ENCODE data around the gene C2orf80.
"Not testable (repeated sequence)": the region's sequence is repeated elsewhere in the genome, so short reads cannot be mapped to it uniquely, and the experiment has no call there.

The C2orf80 gene

GRCh38 chr2:208175840-208176153 lies 14.0 kb downstream of the C2orf80 start:
- no peak for DNase-seq

- DNase-seq = peak; percentile 61 to 64
Measured at GRCh38 chr2:208175069-208175839, 14.6 kb downstream of the C2orf80 start.

- DNase-seq = no peak
Measured at GRCh38 chr2:208174144-208174543, 15.7 kb downstream of the C2orf80 start.

GRCh38 chr2:208172125-208172524 lies 17.7 kb downstream of the C2orf80 start:
- DNase-seq = peak in 1 of 2 experiments; percentile 4

GRCh38 chr2:208164951-208165755 lies 24.7 kb downstream of the C2orf80 start:
- DNase-seq = no peak

GRCh38 chr2:208163489-208163888 lies 26.3 kb downstream of the C2orf80 start, which contains the start of gene CRYGA:
CRYGA (minus strand) TSS chr2:208163589; CDS start chr2:208163556, 33 bp downstream.
- no peak for DNase-seq

- DNase-seq = no peak
Measured at GRCh38 chr2:208156439-208156838, 33.4 kb downstream of the C2orf80 start.

GRCh38 chr2:208153156-208153555 lies 36.7 kb downstream of the C2orf80 start:
- DNase-seq = no peak

- peak; percentile 14 to 39 for DNase-seq
Measured at GRCh38 chr2:208150956-208151355, 38.9 kb downstream of the C2orf80 start.

GRCh38 chr2:208150094-208150493 lies 39.7 kb downstream of the C2orf80 start:
- DNase-seq = no peak

- DNase-seq = no peak
Measured at GRCh38 chr2:208148803-208149202, 41.0 kb downstream of the C2orf80 start.

- no peak for DNase-seq
Measured at GRCh38 chr2:208147759-208148158, 42.1 kb downstream of the C2orf80 start.

GRCh38 chr2:208147008-208147407 lies 42.8 kb downstream of the C2orf80 start:
- no peak for DNase-seq

- no peak for DNase-seq
Measured at GRCh38 chr2:208146006-208146405, 43.8 kb downstream of the C2orf80 start, which contains the start of gene CRYGB. CRYGB (minus strand) TSS chr2:208146158; CDS start chr2:208146120, 38 bp downstream.

GRCh38 chr2:208142925-208143799 lies 46.7 kb downstream of the C2orf80 start:
- DNase-seq = no peak

- DNase-seq = no peak
Measured at GRCh38 chr2:208142240-208142924, 47.4 kb downstream of the C2orf80 start.

GRCh38 chr2:208139447-208139846 lies 50.4 kb downstream of the C2orf80 start:
- DNase-seq = no peak

GRCh38 chr2:208138334-208138733 lies 51.5 kb downstream of the C2orf80 start:
- DNase-seq = not testable (repeated sequence)

- no peak for DNase-seq
Measured at GRCh38 chr2:208136716-208137094, 53.1 kb downstream of the C2orf80 start.

GRCh38 chr2:208135794-208136715 lies 53.8 kb downstream of the C2orf80 start:
- DNase-seq = no peak

- peak; percentile 42 to 44 for DNase-seq
Measured at GRCh38 chr2:208134928-208135586, 54.8 kb downstream of the C2orf80 start.
